ENCODE measurements around the gene ARHGAP44. TPM values are rescaled to one million over a fixed set of nuclear protein-coding genes. Genes with fewer than 3 reads are reported as not detected.

The ARHGAP44 gene
- total and polyA plus RNA-seq, 2 of the 8 experiments (the other 6 are each of a cell fraction or from before 2014, with no cell fraction given): 6.2 to 22.2 TPM

GRCh38 chr17:12830777-12831247 lies 41.5 kb downstream of the ARHGAP44 start:
- Histone ChIP-seq H3K4ac (replicated peaks; ENCODE audit: insufficient read length, low read depth, low read length) (no peak overlapping the region), H3K79me1 (ENCODE audit: low read depth, low read length) (no peaks in the 10 kb centered on the region), H2BK5ac (ENCODE audit: low read depth, low read length) (no peak overlapping the region), H4K5ac (ENCODE audit: insufficient read length, low read depth, low read length) (no peak overlapping the region), H3K14ac (ENCODE audit: insufficient read length) (no peak overlapping the region), H3K9me3 (ENCODE audit: insufficient read depth in 2 of 2, low read depth in 1 of 2, low read length in 1 of 2) (peaks cover 8 to 10% of the 10 kb centered on the region in 2 experiments; a peak in 2 of 4 replicates), H2BK12ac (ENCODE audit: low read depth, low read length) (no peak overlapping the region), H2AFZ (ENCODE audit: low read length) (no peak overlapping the region), H2AK5ac (ENCODE audit: low read depth, low read length) (no peak overlapping the region), H2BK20ac (ENCODE audit: low read length) (no peak overlapping the region), H2BK120ac (replicated peaks; ENCODE audit: low read depth, low read length) (no peak overlapping the region), H3K56ac (replicated peaks; ENCODE audit: insufficient read length, low read depth, low read length) (no peak overlapping the region), H3K4me2 (ENCODE audit: insufficient read depth in 1 of 2, low read depth in 2 of 2, low read length in 2 of 2) (no peak overlapping the region), H3K4me3 (ENCODE audit: extremely low read depth in 1 of 4, insufficient read depth in 2 of 4, low read depth in 3 of 4, low read length in 4 of 4) (no peak overlapping the region), H3K27ac (ENCODE audit: low read depth, low read length) (no peak overlapping the region), H3K27me3 (replicated peaks in 1 of 4; ENCODE audit: control insufficient read depth in 3 of 4, extremely low read depth in 1 of 4, insufficient read depth in 3 of 4, low read length in 3 of 4) (no peaks in the 10 kb centered on the region), H3K23me2 (ENCODE audit: low read depth, low read length) (no peaks in the 10 kb centered on the region), H4K91ac (replicated peaks; ENCODE audit: insufficient read length, low read length) (no peak overlapping the region), H3K23ac (ENCODE audit: insufficient read length) (no peak overlapping the region), H3K18ac (ENCODE audit: extremely low read depth, low read length) (no peak overlapping the region), H4K8ac (ENCODE audit: extremely low read depth, insufficient read depth, low read length) (no peak overlapping the region), H3K79me2 (ENCODE audit: control insufficient read depth in 1 of 2, insufficient read depth in 2 of 2, low read length in 2 of 2) (peaks cover 0 to 22% of the 10 kb centered on the region in 2 experiments; a peak in 1 of 4 replicates), H3K4me1 (replicated peaks in 1 of 4; ENCODE audit: control insufficient read depth in 3 of 4, insufficient read depth in 4 of 4, low read length in 3 of 4) (no peaks in the 10 kb centered on the region), H3K9ac (replicated peaks in 1 of 4; ENCODE audit: extremely low read depth in 1 of 4, low read depth in 3 of 4, low read length in 3 of 4) (no peak overlapping the region), H3K36me3 (ENCODE audit: control insufficient read depth in 2 of 4, insufficient read depth in 4 of 4, low read length in 3 of 4) (peaks cover 0 to 6% (median 0%) of the 10 kb centered on the region in 4 experiments; a peak in 1 of 8 replicates), H4K20me1 (replicated peaks in 1 of 2; ENCODE audit: control insufficient read depth in 1 of 2, insufficient read depth in 2 of 2, low read length in 2 of 2) (peaks cover 0 to 3% of the 10 kb centered on the region in 2 experiments), H2BK15ac (ENCODE audit: low read length) (no peak overlapping the region)
- ChIA-PET CTCF (ENCODE audit: partially characterized antibody) (no interaction called here), POLR2A (ENCODE audit: partially characterized antibody) (no interaction called here)
- FAIRE-seq: no peak
- WGBS, 2 experiments (ENCODE audit: extremely low coverage in 1 of 2, insufficient coverage in 1 of 2, insufficient read length in 1 of 2, insufficient replicate concordance in 2 of 2, low coverage in 1 of 2, low lambda C conversion rate in 2 of 2, missing lambda C conversion rate in 1 of 2): 88% methylated on average over 3 of the region's 3 CpGs; no CpG with 5 or more reads in 1 of the 2 experiments
- DNase-seq (ENCODE audit: low read depth in 1 of 2, low spot score in 2 of 2): no peak
- no peak for TF ChIP-seq CBX8 (IDR thresholded peaks at IDR 0.05; ENCODE audit: borderline replicate concordance, low read depth, low read length)
- TF ChIP-seq POU5F1 (IDR thresholded peaks at IDR 0.05; ENCODE audit: low read depth, low read length): no peak
- no peak for TF ChIP-seq JUN (IDR thresholded peaks at IDR 0.05; ENCODE audit: low read depth, low read length)
- no peak for TF ChIP-seq GTF2F1 (IDR thresholded peaks at IDR 0.05; ENCODE audit: borderline replicate concordance, low read depth, low read length)
- no peak for TF ChIP-seq CREB1 (IDR thresholded peaks at IDR 0.05)
- TF ChIP-seq BRCA1 (IDR thresholded peaks at IDR 0.05; ENCODE audit: low read depth, low read length): no peak
- TF ChIP-seq KDM5A (IDR thresholded peaks at IDR 0.05; ENCODE audit: low read length): no peak
- TF ChIP-seq MAFK (IDR thresholded peaks at IDR 0.05; ENCODE audit: low read depth, low read length): no peak
- no peak for TF ChIP-seq POLR2AphosphoS5 (IDR thresholded peaks at IDR 0.05; ENCODE audit: low read depth, low read length)
- no peak for TF ChIP-seq TAF1 (IDR thresholded peaks at IDR 0.05; ENCODE audit: low read depth, low read length)
- no peak for TF ChIP-seq TBP (IDR thresholded peaks at IDR 0.05; ENCODE audit: low read depth, low read length)
- no peak for TF ChIP-seq RAD21 (IDR thresholded peaks at IDR 0.05 in 1 of 2, conservative IDR thresholded peaks at IDR 0.05 in 1 of 2; ENCODE audit: low read depth in 2 of 2, low read length in 2 of 2)
- TF ChIP-seq EGR1 (IDR thresholded peaks at IDR 0.05; ENCODE audit: borderline replicate concordance, low read depth, low read length): no peak
- no peak for TF ChIP-seq YY1 (IDR thresholded peaks at IDR 0.05; ENCODE audit: low read depth, low read length)
- TF ChIP-seq RNF2 (IDR thresholded peaks at IDR 0.05; ENCODE audit: borderline replicate concordance, low read depth, low read length, missing control alignments, poor library complexity, severe bottlenecking): no peak

Data from H1 (cell line).